ENCODE data around the gene ZFP92. TPM values are rescaled to one million over a fixed set of nuclear protein-coding genes. Genes with fewer than 3 reads are reported as not detected.

Gene ZFP92
- total RNA-seq, 3 donors from 2014 or later, result 0.17 to 1.6 (median 0.22) TPM

GRCh38 chrX:153426204-153426603 is 14.9 kb downstream of the ZFP92 start:
- no peak for TF ChIP-seq CTCF (IDR thresholded peaks at IDR 0.05)
- Histone ChIP-seq H3K36me3 (ENCODE audit: low read depth) (no peaks in the 10 kb centered on the region), H3K4me1 (ENCODE audit: low read depth) (no peaks in the 10 kb centered on the region), H3K9me3 (no peaks in the 10 kb centered on the region), H3K4me3 (no peak overlapping the region)
- ATAC-seq (no peak), DNase-seq (no peak)
- intact Hi-C loops (cut with DNase I, micrococcal nuclease), result no loop called here

- no peaks in the 10 kb centered on the region for H3K9me3 ChIP-seq
- no peak overlapping the region for H3K4me3 ChIP-seq
- ATAC-seq (no peak), DNase-seq (no peak)
- intact Hi-C loops (cut with DNase I, micrococcal nuclease), result no loop called here
- H3K4me1 ChIP-seq (ENCODE audit: low read depth), result no peaks in the 10 kb centered on the region
- no peaks in the 10 kb centered on the region for H3K36me3 ChIP-seq (ENCODE audit: low read depth)
- no peak for TF ChIP-seq CTCF (IDR thresholded peaks at IDR 0.05)
Measured at GRCh38 chrX:153430796-153431195, 19.5 kb downstream of the ZFP92 start.

GRCh38 chrX:153433161-153433680 is 21.9 kb downstream of the ZFP92 start:
- ATAC-seq (no peak), DNase-seq (no peak)
- TF ChIP-seq CTCF (IDR thresholded peaks at IDR 0.05), result no peak
- Histone ChIP-seq H3K9me3 (no peaks in the 10 kb centered on the region), H3K4me1 (ENCODE audit: low read depth) (no peaks in the 10 kb centered on the region), H3K36me3 (ENCODE audit: low read depth) (no peaks in the 10 kb centered on the region), H3K4me3 (no peak overlapping the region)
- intact Hi-C loops (cut with DNase I, micrococcal nuclease), result no loop called here

GRCh38 chrX:153433781-153434285 is 22.6 kb downstream of the ZFP92 start:
- Histone ChIP-seq H3K9me3 (no peaks in the 10 kb centered on the region), H3K4me3 (no peak overlapping the region), H3K36me3 (ENCODE audit: low read depth) (no peaks in the 10 kb centered on the region), H3K4me1 (ENCODE audit: low read depth) (no peaks in the 10 kb centered on the region)
- no peak for TF ChIP-seq CTCF (IDR thresholded peaks at IDR 0.05)
- no peak for DNase-seq
- no peak for ATAC-seq
- intact Hi-C loops (cut with DNase I, micrococcal nuclease), result no loop called here

- Histone ChIP-seq H3K36me3 (ENCODE audit: low read depth) (no peaks in the 10 kb centered on the region), H3K9me3 (no peaks in the 10 kb centered on the region), H3K4me1 (ENCODE audit: low read depth) (no peaks in the 10 kb centered on the region), H3K4me3 (no peak overlapping the region)
- no peak for DNase-seq
- intact Hi-C loops (cut with DNase I, micrococcal nuclease), result no loop called here
- ATAC-seq, result no peak
- no peak for TF ChIP-seq CTCF (IDR thresholded peaks at IDR 0.05)
Measured at GRCh38 chrX:153434801-153435200, 23.5 kb downstream of the ZFP92 start.

- no peak for ATAC-seq
- intact Hi-C loops (cut with DNase I, micrococcal nuclease), result no loop called here
Measured at GRCh38 chrX:153435845-153436244, 24.6 kb downstream of the ZFP92 start.

More at GRCh38 chrX:153435845-153436244, 24.6 kb downstream of the ZFP92 start:
- Histone ChIP-seq H3K4me3 (no peak overlapping the region), H3K9me3 (no peaks in the 10 kb centered on the region), H3K36me3 (ENCODE audit: low read depth) (no peaks in the 10 kb centered on the region), H3K4me1 (ENCODE audit: low read depth) (no peaks in the 10 kb centered on the region)
- no peak for DNase-seq
- TF ChIP-seq CTCF (IDR thresholded peaks at IDR 0.05), result no peak

Measured in mucosa of descending colon (tissue), 3 donors.